Renal cortex interstitium (tissue), 11 donors: ENCODE measurements around the gene TLX1. TPM values are rescaled to one million over a fixed set of nuclear protein-coding genes. Genes with fewer than 3 reads are reported as not detected.

Experiments
- DNase-seq, 11 donors: peaks; one replicate each; pipeline ENCODE4 v3.0.0-alpha.2; 2013; ENCODE audit warnings: low read depth in 9 of 11, low spot score in 4 of 11; ENCODE audit errors: extremely low read depth in 1 of 11
- polyA plus RNA-seq, 3 donors: library from polyadenylated mRNA; unstranded; fragments of 120-200 nt; gene quantifications; one replicate each; pipeline ENCODE4 v1.2.1, GENCODE V29; 2013; ENCODE audit not compliant: insufficient read length in 3 of 3

Gene TLX1
- polyA plus RNA-seq, 3 donors: 0.09 TPM; not detected in 1

DNA sequence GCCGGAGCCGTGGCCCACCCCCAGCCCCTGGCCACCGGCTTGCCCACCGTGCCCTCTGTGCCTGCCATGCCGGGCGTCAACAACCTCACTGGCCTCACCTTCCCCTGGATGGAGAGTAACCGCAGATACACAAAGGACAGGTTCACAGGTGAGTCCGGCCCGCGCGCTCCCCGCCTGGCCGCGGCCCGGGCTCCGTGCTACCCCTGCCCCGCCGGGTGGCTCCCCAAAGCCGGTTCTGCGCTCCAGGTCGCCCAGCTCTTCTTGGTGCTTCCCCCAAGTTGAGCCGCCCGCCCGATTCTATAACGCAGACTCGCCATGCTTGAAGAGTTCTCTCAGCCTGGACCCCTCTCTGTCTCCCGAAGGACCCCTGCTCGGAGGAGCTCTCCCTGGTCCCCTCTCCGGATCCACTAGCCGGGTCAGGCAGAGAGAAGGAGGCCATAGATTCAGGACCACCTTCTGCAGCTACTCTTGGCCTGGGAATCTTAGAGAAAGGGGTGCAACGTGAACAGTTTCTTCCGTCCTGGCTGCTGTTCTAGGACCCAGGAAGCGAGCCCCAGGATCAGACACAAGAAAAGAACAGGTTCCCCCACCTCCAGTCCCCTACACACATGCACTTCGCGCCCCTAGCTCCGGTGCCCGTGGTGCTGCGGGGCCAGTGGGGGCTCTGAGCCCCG, 999 bp downstream of the TLX1 start:
- no peak for DNase-seq

GRCh38 chr10:101132636-101133473, 1.8 kb downstream of the TLX1 start:
- DNase-seq: no peak

- no peak for DNase-seq
Observed at GRCh38 chr10:101133489-101134298, 2.6 kb downstream of the TLX1 start.

- no peak for DNase-seq
Observed at GRCh38 chr10:101134299-101135127, 3.4 kb downstream of the TLX1 start.

GRCh38 chr10:101135141-101136006, 4.3 kb downstream of the TLX1 start:
- no peak for DNase-seq

DNA sequence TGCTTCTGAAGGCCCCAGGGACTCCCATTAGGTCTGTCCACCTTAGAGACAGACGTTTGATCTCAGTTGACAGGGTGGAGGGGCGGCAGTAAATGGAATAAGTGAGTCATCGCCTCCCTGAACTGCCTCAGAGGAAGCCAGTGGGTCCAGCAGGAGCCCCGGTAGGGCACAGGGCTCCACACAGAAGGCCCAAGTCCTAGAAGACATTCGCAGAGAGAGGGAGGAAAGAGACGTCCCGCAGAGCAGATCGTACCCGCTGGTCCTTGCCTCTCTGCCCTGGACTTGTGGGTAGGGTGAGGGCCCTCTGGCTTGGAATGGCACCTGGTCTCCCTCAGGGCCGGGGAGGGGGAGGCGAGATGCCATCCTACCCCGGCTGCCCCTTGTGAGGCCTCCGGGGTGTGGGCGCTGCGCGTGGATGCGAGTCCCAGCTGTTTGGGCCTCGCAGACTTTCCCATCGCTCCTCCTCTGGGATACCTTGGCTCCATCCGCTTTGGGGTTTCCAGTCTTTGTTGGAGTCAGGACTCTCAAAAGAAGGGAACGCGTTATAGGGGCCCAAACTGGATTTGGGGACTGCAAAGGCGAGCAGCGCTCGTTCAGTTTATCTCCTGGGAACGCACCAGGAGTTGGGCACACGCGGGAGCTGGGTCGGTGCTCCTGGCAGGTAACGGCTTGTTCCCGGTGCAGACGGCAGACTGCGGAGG, 5.1 kb downstream of the TLX1 start:
- DNase-seq: no peak

GRCh38 chr10:101136708-101137121, 5.6 kb downstream of the TLX1 start:
- DNase-seq: no peak

DNA sequence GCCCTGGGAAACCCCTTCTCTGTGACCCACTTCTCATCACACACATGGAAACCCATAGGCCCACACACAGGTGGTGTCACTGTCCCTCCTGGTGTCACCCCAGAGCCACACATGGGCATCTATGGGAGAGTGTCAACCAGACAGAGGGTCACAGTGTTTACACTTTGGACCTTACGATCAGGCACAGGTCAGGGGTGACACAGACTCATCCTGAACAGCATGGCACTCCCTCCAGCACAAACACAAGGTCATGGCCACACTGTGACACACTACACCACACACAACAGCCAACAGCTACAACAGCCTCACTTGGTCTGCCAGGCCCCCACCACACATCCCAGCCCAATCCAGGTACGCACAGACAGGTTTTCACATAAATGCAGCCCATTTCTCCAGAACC, 6.2 kb downstream of the TLX1 start:
- no peak for DNase-seq

DNA sequence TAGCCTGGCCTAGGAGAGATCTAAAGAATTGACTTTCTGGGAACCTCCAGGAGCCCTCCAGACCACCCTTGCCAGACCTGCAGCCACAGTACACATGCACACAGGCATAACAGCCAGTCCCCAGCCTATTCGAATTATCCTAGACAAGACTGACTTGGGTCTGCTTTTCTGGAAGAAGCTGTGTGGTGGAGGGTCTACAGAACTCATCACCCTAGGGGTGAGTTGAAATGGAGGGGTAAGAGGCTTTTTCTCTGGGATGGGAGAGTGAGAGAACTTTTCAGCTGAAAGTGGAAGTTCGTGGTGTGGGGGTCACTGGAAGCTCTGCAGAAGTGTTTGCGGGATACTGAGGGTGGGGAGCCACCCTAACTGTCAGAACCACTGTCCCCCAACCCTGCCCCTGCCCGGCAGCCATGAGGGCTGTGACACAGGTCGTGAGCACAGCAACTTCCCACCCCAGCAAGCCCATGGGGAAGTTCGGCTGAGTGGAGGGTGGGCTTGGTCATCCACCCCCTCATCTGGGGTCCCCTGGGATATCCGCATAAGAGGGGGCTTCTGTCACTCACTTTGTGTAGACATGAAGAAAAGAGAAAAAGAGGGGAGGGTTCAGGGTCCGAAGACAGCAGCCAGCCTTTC, 7.8 kb downstream of the TLX1 start:
- DNase-seq: no peak

DNA sequence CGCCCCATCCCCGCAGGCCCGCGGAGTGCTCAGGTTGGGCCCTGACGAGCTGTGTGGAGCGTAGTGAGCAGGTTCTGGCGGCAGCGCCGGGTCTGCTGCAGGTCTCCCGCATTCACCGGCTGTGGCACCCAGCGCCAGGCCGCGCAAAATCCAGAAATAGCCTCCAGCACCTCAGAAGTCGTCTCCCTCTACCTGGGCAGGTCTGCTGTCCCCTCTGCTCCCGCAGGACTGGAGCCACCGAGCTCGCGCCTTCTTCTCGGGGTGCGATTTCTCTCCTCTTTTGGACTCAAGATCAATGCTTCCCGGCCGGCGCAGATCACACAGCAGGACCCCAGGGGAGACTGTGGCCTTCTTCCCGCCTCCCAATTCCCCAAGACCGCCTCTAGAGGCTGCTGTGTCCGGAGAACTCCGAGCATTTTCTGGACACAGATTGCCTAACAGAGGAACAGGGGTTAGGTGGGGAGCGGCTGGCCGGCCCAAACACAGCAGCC, 8.4 kb downstream of the TLX1 start:
- peak in 1 of 11 donors; percentile 24 for DNase-seq

DNA sequence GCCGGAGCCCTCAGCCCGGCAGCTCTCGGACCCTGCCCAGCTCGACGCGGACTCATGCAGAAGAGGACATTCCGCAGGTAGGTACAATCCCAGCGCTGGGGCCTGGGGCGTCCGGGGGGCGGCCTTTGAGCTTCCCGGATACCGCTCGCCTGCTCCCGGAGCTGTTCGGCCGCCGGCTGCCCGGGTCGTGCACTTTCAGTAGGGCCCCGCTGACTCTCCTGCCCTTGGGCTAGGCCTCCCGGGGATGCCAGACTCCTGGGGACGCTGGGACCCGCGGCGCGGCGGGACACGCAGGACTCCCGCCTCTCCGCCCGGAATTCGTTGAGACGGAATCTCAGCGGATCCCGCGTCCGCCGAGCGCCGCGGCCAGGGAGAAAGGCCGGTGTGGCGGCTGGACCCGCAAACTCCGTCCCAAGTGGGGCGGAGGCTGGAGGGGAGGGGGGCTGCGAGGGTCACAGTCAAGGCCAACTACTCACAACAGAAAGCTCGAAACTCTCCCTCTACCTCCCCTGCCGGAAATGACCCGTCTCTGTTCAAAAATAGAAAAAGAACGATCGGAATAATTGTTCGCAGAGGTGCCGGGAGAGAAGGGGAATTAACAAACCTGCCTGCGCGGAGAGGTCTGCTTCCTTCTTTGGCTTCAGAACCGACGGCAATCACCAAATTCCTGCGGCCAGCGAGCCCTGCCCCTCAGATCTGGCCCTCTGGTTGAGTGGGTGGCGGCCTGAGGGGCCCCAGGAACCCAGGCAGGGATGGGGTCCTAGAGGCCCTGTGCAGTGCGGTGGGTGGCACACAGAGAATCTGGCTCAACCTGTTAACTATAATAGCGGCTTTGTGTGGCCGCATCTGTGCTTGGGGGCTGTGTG, 9.2 kb downstream of the TLX1 start:
- no peak for DNase-seq

DNA sequence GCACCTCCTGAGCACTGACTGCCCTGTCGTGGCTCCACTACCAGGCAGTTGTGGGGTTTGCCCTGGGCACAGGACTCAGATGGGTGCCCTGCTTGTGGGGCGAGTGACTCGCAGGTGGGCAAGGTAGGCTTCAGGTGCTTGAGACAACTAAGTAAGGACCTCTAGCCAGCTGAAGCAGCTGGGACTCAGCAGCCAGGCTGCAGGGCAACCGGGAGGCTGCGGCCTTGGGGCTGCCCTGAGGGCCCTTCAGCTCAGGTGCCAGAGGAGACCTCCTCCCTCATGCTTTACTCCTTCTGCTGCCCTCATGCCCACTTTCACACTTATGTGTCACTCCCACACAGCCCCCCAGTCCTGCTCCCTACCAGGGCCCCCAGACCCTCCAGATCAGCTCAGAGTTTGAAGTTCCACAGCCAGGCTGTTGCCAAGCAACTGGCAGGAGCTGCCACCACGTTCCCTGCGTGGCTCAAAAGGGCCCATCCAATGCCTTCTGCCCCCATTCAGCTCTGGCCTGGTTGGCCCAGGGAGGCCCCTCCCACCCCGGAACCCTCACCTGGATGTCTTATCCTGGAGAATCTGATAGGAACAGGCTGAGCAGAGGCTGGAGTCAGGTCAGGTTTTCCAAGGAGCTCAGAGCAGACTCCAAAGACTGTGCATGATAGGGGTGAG, 10.0 kb downstream of the TLX1 start:
- no peak for DNase-seq

GRCh38 chr10:101141616-101142532, 10.8 kb downstream of the TLX1 start:
- DNase-seq: peak; percentile 55 to 84 (median 76)
